Kidney (tissue), 14 donors: ENCODE data around the gene STXBP2. TPM values are rescaled to one million over a fixed set of nuclear protein-coding genes. Genes with fewer than 3 reads are reported as not detected.

Source experiments
- DNase-seq, 5 donors: peaks; one replicate each; pipeline ENCODE4 v3.0.0-alpha.2; 2013 to 2020
- FAIRE-seq: peaks from 2 replicates; lab custom pipeline; 2012; peaks lifted over from hg19 to GRCh38; lab: Jason Lieb, UNC
- H3K27ac ChIP-seq, 2 donors: one replicate each; pipeline ENCODE4 v1.7.0; 2013; ENCODE audit warnings: low read depth in 2 of 2, low read length in 2 of 2, inconsistent platforms in 1 of 2
- H3K27me3 ChIP-seq: one replicate; pipeline ENCODE4 v1.7.1; 2013; ENCODE audit warnings: low read length, inconsistent platforms; ENCODE audit not compliant: control insufficient read depth, insufficient read depth
- H3K36me3 ChIP-seq, 3 donors: one replicate each; pipeline versions ENCODE4 v1.7.0 to v1.7.1; 2013; ENCODE audit warnings: low read length in 3 of 3, control low read depth in 1 of 3, inconsistent platforms in 1 of 3; ENCODE audit not compliant: insufficient read depth in 3 of 3, control insufficient read depth in 2 of 3
- H3K4me1 ChIP-seq, 3 donors: one replicate each; pipeline versions ENCODE4 v1.7.0 to v1.7.1; 2013; ENCODE audit warnings: low read length in 3 of 3, inconsistent platforms in 1 of 3, low read depth in 1 of 3; ENCODE audit not compliant: control insufficient read depth in 2 of 3, insufficient read depth in 2 of 3
- H3K4me3 ChIP-seq, 3 donors: one replicate each; pipeline versions ENCODE4 v1.7.0 to v1.8.1; 2013; ENCODE audit warnings: low read length in 3 of 3, control low read depth in 1 of 3, inconsistent platforms in 1 of 3
- H3K9ac ChIP-seq, 3 donors: one replicate each; pipeline versions ENCODE4 v1.7.0 to v1.7.1; 2013; ENCODE audit warnings: low read length in 3 of 3, control low read depth in 1 of 3, inconsistent platforms in 1 of 3
- H3K9me3 ChIP-seq, 3 donors: one replicate each; pipeline versions ENCODE4 v1.7.0 to v1.7.1; 2013; ENCODE audit warnings: low read length in 3 of 3, control low read depth in 1 of 3, inconsistent platforms in 1 of 3; ENCODE audit not compliant: control insufficient read depth in 2 of 3, insufficient read depth in 1 of 3
- intact Hi-C: fragments of 100-400 bp; cut with DNase I; formaldehyde crosslinking; loops from one replicate; pipeline ENCODE4 v1.11.1; 2022
- polyA plus RNA-seq: library from polyadenylated mRNA; stranded (reverse); fragments of 350-450 nt; fragmentation: Illumina TruSeq; extraction: RNeasy Lipid Tissue Mini Kit (QIAGEN cat#74804); gene quantifications from one replicate; pipeline ENCODE4 v1.2.3, GENCODE V29; 2014; ENCODE audit warnings: low read depth, low replicate concordance; ENCODE audit not compliant: insufficient read depth
- total RNA-seq: library from RNA; stranded (reverse); fragmentation: NEBNext Ultra II Directional; extraction: Animal tissue kit (Norgen Biotek cat#: 25700); gene quantifications from one replicate; pipeline ENCODE4 v1.2.1, GENCODE V29; 2021
- TF ChIP-seq, protein P1 (sequence below): IDR thresholded peaks from 3 replicates; pipeline ENCODE4 v1.5.1; 2012; ENCODE audit warnings: mild to moderate bottlenecking, moderate library complexity, borderline replicate concordance; ENCODE audit not compliant: insufficient read depth; ENCODE audit errors: extremely low read depth
- donor health status: control.
- donor health status: control.
- donor health status: control.
- donor health status: control.
- donor health status: control.
- donor health status: DM: yes; HTN: yes; CAD: no.
- donor health status: Normal renal cell carcinoma (clear cell type).

Gene STXBP2
- total and polyA plus RNA-seq, 2 donors from 2014 or later = 74.8 to 136 TPM

DNA sequence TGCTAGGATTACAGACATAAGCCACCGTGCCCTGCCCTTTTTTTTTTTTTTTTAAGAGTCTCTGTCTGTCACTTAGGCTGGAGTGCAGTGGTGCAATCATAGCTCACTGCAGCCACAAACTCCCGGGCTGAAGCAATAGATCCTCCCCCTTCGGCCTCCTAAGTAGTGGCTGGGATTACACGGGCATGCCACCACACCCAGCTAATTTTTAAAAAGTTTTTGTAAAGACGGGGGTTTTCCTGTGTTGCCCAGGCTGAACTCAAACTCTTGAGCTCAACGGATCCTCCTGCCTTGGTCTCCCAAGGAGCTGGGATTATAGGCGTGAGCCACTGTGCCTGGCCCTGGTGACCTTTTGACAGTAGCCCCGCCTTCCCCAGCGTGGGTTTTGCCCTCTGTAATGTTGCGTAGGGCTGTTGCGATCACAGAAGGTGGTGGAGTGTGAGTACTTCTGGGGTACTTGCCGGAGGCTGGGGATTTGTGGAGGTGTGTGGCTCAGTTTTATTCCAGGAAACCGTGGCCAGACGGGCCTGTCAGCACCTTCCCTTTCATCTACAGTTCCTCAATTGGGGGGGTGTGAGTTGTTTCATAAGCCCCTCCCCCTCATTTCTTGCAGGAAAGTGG is 20.3 kb downstream of the STXBP2 start:
- TF ChIP-seq, protein P1, sequence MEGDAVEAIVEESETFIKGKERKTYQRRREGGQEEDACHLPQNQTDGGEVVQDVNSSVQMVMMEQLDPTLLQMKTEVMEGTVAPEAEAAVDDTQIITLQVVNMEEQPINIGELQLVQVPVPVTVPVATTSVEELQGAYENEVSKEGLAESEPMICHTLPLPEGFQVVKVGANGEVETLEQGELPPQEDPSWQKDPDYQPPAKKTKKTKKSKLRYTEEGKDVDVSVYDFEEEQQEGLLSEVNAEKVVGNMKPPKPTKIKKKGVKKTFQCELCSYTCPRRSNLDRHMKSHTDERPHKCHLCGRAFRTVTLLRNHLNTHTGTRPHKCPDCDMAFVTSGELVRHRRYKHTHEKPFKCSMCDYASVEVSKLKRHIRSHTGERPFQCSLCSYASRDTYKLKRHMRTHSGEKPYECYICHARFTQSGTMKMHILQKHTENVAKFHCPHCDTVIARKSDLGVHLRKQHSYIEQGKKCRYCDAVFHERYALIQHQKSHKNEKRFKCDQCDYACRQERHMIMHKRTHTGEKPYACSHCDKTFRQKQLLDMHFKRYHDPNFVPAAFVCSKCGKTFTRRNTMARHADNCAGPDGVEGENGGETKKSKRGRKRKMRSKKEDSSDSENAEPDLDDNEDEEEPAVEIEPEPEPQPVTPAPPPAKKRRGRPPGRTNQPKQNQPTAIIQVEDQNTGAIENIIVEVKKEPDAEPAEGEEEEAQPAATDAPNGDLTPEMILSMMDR = no peak
- intact Hi-C loops = no loop called here
- Histone ChIP-seq H3K36me3 (no peaks in the 10 kb centered on the region), H3K27me3 (no peaks in the 10 kb centered on the region), H3K4me3 (no peak overlapping the region), H3K9me3 (no peaks in the 10 kb centered on the region), H3K27ac (no peak overlapping the region), H3K9ac (no peak overlapping the region), H3K4me1 (peaks cover 0 to under 1% (median 0%) of the 10 kb centered on the region in 3 donors)
- DNase-seq (no peak), FAIRE-seq (no peak)

DNA sequence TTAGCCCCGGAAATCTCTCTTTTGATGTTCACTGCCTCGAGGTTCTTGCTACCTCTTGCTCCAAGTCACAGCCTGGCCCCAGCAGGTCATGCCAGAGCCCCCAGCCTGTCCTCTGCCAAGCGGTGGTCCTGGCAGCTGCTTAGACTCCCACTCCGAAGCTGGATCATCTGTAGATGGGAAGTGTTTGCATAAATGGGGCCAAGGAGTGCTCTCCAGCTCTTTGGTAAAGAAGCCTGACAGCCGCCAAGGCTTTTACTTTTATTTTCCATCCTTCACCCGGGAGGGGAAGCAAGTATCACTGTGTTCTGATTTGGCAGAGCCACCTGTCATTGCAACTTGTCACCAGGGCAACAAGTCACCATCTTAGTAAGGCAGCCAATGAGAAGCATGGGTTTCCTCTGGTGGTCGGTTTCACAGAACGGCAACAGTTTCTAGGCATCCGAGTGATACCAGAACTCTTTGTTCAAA is 21.3 kb downstream of the STXBP2 start:
- H3K9me3 ChIP-seq = no peaks in the 10 kb centered on the region
- DNase-seq (peak in 1 of 5 donors; percentile 33), FAIRE-seq (no peak)
- H3K27me3 ChIP-seq = no peaks in the 10 kb centered on the region
- H3K27ac ChIP-seq = no peak overlapping the region
- H3K36me3 ChIP-seq = no peaks in the 10 kb centered on the region
- no peak overlapping the region for H3K9ac ChIP-seq
- intact Hi-C loops = no loop called here
- no peaks in the 10 kb centered on the region for H3K4me1 ChIP-seq
- TF ChIP-seq, protein P1 = no peak
- H3K4me3 ChIP-seq = no peak overlapping the region

DNA sequence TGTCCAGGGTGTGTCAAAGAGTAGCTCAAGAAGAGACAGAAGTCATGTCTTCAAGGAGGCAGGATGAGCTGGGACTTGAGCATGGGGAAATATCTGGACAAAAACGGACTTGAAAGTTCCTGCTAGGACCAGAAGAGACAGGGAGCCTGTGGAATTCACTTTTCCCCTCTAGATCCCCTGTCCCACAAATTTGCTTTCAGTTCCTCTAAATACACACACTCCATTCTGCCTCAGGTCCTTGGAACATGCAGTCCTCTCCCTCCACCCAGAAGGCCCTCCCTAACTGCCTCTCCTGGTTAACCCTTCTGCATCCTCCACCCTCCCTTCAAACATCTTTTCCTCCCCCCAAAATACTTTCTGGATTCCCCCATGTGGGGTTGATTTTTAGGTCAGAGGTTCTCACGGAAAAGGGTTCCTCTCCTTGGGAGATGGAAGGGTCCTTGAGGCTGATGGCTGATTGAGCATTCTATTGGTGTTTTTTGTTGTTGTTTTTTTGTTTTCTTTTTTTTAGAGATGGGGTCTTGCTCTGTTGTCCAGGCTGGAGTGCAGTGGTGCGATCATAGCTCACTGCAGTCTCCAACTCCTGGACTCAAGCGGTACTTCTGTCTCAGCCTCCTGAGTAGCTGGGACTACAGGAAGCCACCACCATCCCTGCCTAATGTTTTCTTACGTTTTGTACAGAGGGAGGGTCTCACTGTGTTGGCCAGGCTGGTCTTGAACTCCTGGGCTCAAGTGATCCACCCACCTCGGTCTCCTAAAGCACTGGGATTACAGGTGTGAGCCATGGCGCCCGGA is 25.0 kb downstream of the STXBP2 start:
- Histone ChIP-seq H3K27ac (no peak overlapping the region), H3K27me3 (no peaks in the 10 kb centered on the region), H3K4me3 (no peak overlapping the region), H3K9ac (no peak overlapping the region), H3K36me3 (no peaks in the 10 kb centered on the region), H3K4me1 (no peaks in the 10 kb centered on the region), H3K9me3 (no peaks in the 10 kb centered on the region)
- intact Hi-C loops = no loop called here
- TF ChIP-seq, protein P1 = no peak
- FAIRE-seq (no peak), DNase-seq (no peak)
